ENCODE data around the gene ACTN4.
"Not testable (repeated sequence)": the region's sequence is repeated elsewhere in the genome, so short reads cannot be mapped to it uniquely, and the experiment has no call there.

The ACTN4 gene

GRCh38 chr19:38647368-38647965, at the start of gene ACTN4:
TSS of gene ACTN4 (plus strand) at chr19:38647649. CDS start at chr19:38647746, 97 bp downstream.
- peak; percentile 99 for DNase-seq (ENCODE audit: low spot score)

GRCh38 chr19:38599722-38600121, 47.7 kb upstream of the ACTN4 start:
- DNase-seq (ENCODE audit: low spot score) = no peak

- not testable (repeated sequence) for DNase-seq (ENCODE audit: low spot score)
These were observed 44.6 kb upstream of the ACTN4 start for GRCh38 chr19:38602856-38603255.

- DNase-seq (ENCODE audit: low spot score) = no peak
These were observed 41.3 kb upstream of the ACTN4 start for GRCh38 chr19:38606131-38606530.

- no peak for DNase-seq (ENCODE audit: low spot score)
These were observed 33.2 kb upstream of the ACTN4 start for GRCh38 chr19:38614289-38614688.

GRCh38 chr19:38615007-38615581, 32.4 kb upstream of the ACTN4 start:
- no peak for DNase-seq (ENCODE audit: low spot score)

GRCh38 chr19:38616265-38616664, 31.2 kb upstream of the ACTN4 start:
- DNase-seq (ENCODE audit: low spot score) = no peak

- no peak for DNase-seq (ENCODE audit: low spot score)
These were observed 30.1 kb upstream of the ACTN4 start for GRCh38 chr19:38617283-38617763.

- DNase-seq (ENCODE audit: low spot score) = no peak
These were observed 29.5 kb upstream of the ACTN4 start, which contains the start of gene MAP4K1 for GRCh38 chr19:38617764-38618589. TSS of gene MAP4K1 (minus strand) at chr19:38617953. CDS start at chr19:38617895, 58 bp downstream.

- DNase-seq (ENCODE audit: low spot score) = peak; percentile 100
These were observed 28.7 kb upstream of the ACTN4 start, which contains the start of gene EIF3K for GRCh38 chr19:38618590-38619360. TSS of gene EIF3K (plus strand) at chr19:38619188. CDS start at chr19:38619269, 81 bp downstream.

GRCh38 chr19:38619361-38620174, 27.9 kb upstream of the ACTN4 start:
- DNase-seq (ENCODE audit: low spot score) = no peak

- DNase-seq (ENCODE audit: low spot score) = no peak
These were observed 22.6 kb upstream of the ACTN4 start for GRCh38 chr19:38624822-38625221.

GRCh38 chr19:38626401-38626800, 21.0 kb upstream of the ACTN4 start:
- no peak for DNase-seq (ENCODE audit: low spot score)

- DNase-seq (ENCODE audit: low spot score) = no peak
These were observed 17.9 kb upstream of the ACTN4 start for GRCh38 chr19:38629568-38629967.

GRCh38 chr19:38631301-38631700, 16.1 kb upstream of the ACTN4 start:
- DNase-seq (ENCODE audit: low spot score) = not testable (repeated sequence)

- not testable (repeated sequence) for DNase-seq (ENCODE audit: low spot score)
These were observed 15.5 kb upstream of the ACTN4 start for GRCh38 chr19:38631811-38632475.

- DNase-seq (ENCODE audit: low spot score) = no peak
These were observed 14.8 kb upstream of the ACTN4 start for GRCh38 chr19:38632476-38633213.

- DNase-seq (ENCODE audit: low spot score) = peak; percentile 83
These were observed 12.5 kb upstream of the ACTN4 start for GRCh38 chr19:38634757-38635482.

Measured in AG08395 (cell line).